Mucosa of descending colon (tissue), 3 donors: ENCODE measurements around the gene TAPT1. TPM values are rescaled to one million over a fixed set of nuclear protein-coding genes. Genes with fewer than 3 reads are reported as not detected.

Experiments
- ATAC-seq: fragments of 200-7000 bp; cut with Tn5 transposase; one replicate; pipeline ENCODE4 v1.9.1; 2020; ENCODE audit warnings: mild to moderate bottlenecking, moderate library complexity
- DNase-seq, 3 donors: peaks; one replicate each; pipeline ENCODE4 v3.0.0-alpha.2; 2020
- H3K36me3 ChIP-seq: fragments of 200-600 bp; one replicate; pipeline ENCODE4 v1.8.0; 2021; ENCODE audit warnings: low read depth, mild to moderate bottlenecking
- H3K4me1 ChIP-seq: fragments of 200-600 bp; one replicate; pipeline ENCODE4 v1.8.0; 2021; ENCODE audit warnings: low read depth, mild to moderate bottlenecking
- H3K4me3 ChIP-seq: fragments of 200-600 bp; one replicate; pipeline ENCODE4 v1.8.0; 2021; ENCODE audit warnings: mild to moderate bottlenecking
- H3K9me3 ChIP-seq: fragments of 200-600 bp; one replicate; pipeline ENCODE4 v1.8.0; 2021; ENCODE audit warnings: mild to moderate bottlenecking
- CTCF ChIP-seq: fragments of 200-600 bp; IDR thresholded peaks from one replicate; pipeline ENCODE4 v1.8.0; 2022; ENCODE audit warnings: antibody characterized with exemption, mild to moderate bottlenecking
- intact Hi-C, 2 donors: fragments of 100-400 bp; cut with DNase I in 1 of 2; cut with micrococcal nuclease in 1 of 2; formaldehyde crosslinking; loops; one replicate each; pipeline versions ENCODE4 v1.11.0 to v1.11.1; 2022; cut with DNase I, micrococcal nuclease
- total RNA-seq, 3 donors: library from RNA; stranded (reverse); fragmentation: NEBNext Ultra II Directional in 2 of 3; extraction: Animal tissue kit (Norgen Biotek cat#: 25700) in 2 of 3; gene quantifications; one replicate each; pipeline versions ENCODE4 v1.2.1 to v1.2.4, GENCODE V29; 2021 to 2023
- donor health status: DM: no; HTN: no; CAD: no; lungs with moderate emphysema.
- donor health status: DM: no; HTN: no; CAD: no.
- donor health status: DM: no; HTN: yes; CAD: no.

TAPT1 gene
- total RNA-seq, 3 donors from 2014 or later: 38.2 to 62.6 (median 38.8) TPM

- no peak for DNase-seq
- H3K9me3 ChIP-seq: no peaks in the 10 kb centered on the region
- no peak overlapping the region for H3K4me3 ChIP-seq
- intact Hi-C loops: no loop called here
- no peak for TF ChIP-seq CTCF
- H3K4me1 ChIP-seq: no peaks in the 10 kb centered on the region
- ATAC-seq: no peak
- H3K36me3 ChIP-seq: no peaks in the 10 kb centered on the region
Observed at GRCh38 chr4:16186986-16187385, 39.3 kb downstream of the TAPT1 start.

GRCh38 chr4:16183604-16184003 is 42.7 kb downstream of the TAPT1 start:
- DNase-seq: no peak
- intact Hi-C loops: no loop called here
- Histone ChIP-seq H3K36me3 (no peaks in the 10 kb centered on the region), H3K9me3 (no peaks in the 10 kb centered on the region), H3K4me3 (no peak overlapping the region), H3K4me1 (no peaks in the 10 kb centered on the region)
- no peak for ATAC-seq
- TF ChIP-seq CTCF: no peak

- TF ChIP-seq CTCF: no peak
- no peaks in the 10 kb centered on the region for H3K36me3 ChIP-seq
- no peaks in the 10 kb centered on the region for H3K9me3 ChIP-seq
- H3K4me1 ChIP-seq: no peaks in the 10 kb centered on the region
- intact Hi-C loops: no loop called here
- H3K4me3 ChIP-seq: no peak overlapping the region
- ATAC-seq (no peak), DNase-seq (no peak)
Observed at GRCh38 chr4:16176621-16177020, 49.6 kb downstream of the TAPT1 start.

GRCh38 chr4:16171831-16172230 is 54.4 kb downstream of the TAPT1 start:
- intact Hi-C loops: no loop called here
- no peak for ATAC-seq
- no peaks in the 10 kb centered on the region for H3K36me3 ChIP-seq
- H3K4me3 ChIP-seq: no peak overlapping the region
- no peak for DNase-seq
- TF ChIP-seq CTCF: no peak
- no peaks in the 10 kb centered on the region for H3K9me3 ChIP-seq
- H3K4me1 ChIP-seq: no peaks in the 10 kb centered on the region

GRCh38 chr4:16169490-16169889 is 56.8 kb downstream of the TAPT1 start:
- Histone ChIP-seq H3K9me3 (no peaks in the 10 kb centered on the region), H3K4me1 (no peaks in the 10 kb centered on the region), H3K4me3 (no peak overlapping the region), H3K36me3 (no peaks in the 10 kb centered on the region)
- intact Hi-C loops: no loop called here
- TF ChIP-seq CTCF: no peak
- ATAC-seq (peak; percentile 37), DNase-seq (no peak)

GRCh38 chr4:16168710-16169388 is 57.4 kb downstream of the TAPT1 start:
- Histone ChIP-seq H3K9me3 (no peaks in the 10 kb centered on the region), H3K36me3 (no peaks in the 10 kb centered on the region), H3K4me1 (no peaks in the 10 kb centered on the region), H3K4me3 (no peak overlapping the region)
- TF ChIP-seq CTCF: no peak
- intact Hi-C loops: no loop called here
- ATAC-seq (peak; percentile 76), DNase-seq (peak in 2 of 3 donors; percentile 50 to 55)
